Measurements from ENCODE around the gene ZSWIM6. TPM values are rescaled to one million over a fixed set of nuclear protein-coding genes. Genes with fewer than 3 reads are reported as not detected.

ZSWIM6 gene
- 1 to 10 TPM; 7.8 to 9.8 TPM for total RNA-seq

DNA sequence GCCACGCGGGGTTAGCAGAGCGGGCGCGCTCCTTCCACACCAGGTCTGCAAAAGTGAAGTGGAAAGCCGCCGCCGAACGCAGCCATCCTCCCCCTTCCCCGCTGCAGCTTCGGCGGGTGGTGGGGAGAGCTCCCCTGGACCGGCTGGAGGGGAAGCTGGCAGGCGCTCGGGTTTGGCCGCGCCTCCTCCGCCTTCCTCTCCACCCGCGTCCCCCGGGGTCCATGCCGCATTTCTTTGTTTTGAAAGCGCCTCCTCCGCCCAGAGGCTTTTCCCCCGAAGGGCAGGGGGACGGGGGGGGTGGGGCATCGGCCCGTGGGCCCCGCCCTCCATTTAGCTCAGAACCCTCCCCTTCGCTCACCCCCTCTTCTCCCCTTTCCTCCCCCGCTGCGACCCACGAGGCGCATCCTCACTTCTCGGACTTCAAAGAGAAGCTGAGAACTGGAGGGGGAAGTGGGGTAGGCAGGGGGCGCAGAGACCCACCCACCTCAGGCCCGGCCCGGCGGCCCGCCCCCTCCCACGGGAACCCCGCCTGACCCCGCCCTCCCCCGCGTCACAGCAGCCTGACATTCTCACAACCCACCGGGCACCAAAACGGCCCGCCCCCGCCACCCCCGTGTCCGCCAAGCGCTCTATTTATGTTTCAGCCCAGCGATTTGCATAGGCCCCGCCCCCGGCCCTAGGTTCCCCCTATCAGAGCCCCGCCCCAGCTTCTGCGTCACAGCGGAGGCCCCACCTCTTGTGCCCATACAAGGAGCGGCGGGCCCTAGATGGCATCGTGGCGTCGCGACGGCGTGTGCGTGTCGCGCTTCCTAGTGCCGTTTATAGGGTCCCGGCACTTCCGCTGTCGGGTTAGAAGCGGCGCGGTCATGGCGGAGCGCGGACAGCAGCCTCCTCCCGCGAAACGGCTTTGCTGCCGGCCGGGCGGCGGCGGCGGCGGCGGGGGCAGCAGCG, at the start of gene ZSWIM6:
ZSWIM6 (plus strand) TSS at position 852 of the 951 bp plus-strand sequence; CDS start at position 867, 15 bp downstream.
- Mint-ChIP-seq H3K27me3 (peaks cover 18 to 26% of the 10 kb centered on the region in 2 donors), H3K4me1 (ENCODE audit: low read depth in 2 of 2) (peaks cover 45 to 46% of the 10 kb centered on the region in 2 donors), H3K9me3 (peaks cover 2% of the 10 kb centered on the region), H3K4me3 (peak within 1 kb of the TSS; percentile 93), H3K27ac (peak within 1 kb of the TSS; percentile 83 to 89), H3K36me3 (peaks cover 4% of the 10 kb centered on the region)
- peak; percentile 92 to 95 for ATAC-seq
- DNase-seq (ENCODE audit: low spot score): peak; percentile 98

DNA sequence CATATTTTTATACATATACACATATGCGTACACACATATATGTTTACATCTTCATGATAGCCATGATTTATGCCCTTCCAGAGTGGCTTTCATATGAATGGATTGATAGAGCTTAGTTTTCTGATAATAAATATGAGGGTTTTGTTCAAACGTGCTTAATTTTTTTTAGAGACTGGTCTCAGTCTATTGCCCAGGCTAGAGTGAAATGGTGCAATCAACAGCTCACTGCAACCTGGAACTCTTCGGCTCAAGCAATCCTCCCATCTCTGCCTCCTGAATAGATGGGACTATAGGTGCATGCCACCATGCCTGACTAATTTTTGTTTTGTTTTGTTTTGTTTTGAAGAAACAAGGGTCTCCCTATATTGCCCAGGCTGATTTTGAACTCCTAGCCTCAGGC, 48.6 kb upstream of the ZSWIM6 start:
- Mint-ChIP-seq H3K36me3 (no peaks in the 10 kb centered on the region), H3K27ac (no peak overlapping the region), H3K4me3 (no peak overlapping the region), H3K4me1 (ENCODE audit: low read depth in 2 of 2) (no peaks in the 10 kb centered on the region), H3K27me3 (no peaks in the 10 kb centered on the region), H3K9me3 (no peaks in the 10 kb centered on the region)
- DNase-seq (ENCODE audit: low spot score): no peak
- ATAC-seq: peak in 1 of 2 donors; percentile 21

DNA sequence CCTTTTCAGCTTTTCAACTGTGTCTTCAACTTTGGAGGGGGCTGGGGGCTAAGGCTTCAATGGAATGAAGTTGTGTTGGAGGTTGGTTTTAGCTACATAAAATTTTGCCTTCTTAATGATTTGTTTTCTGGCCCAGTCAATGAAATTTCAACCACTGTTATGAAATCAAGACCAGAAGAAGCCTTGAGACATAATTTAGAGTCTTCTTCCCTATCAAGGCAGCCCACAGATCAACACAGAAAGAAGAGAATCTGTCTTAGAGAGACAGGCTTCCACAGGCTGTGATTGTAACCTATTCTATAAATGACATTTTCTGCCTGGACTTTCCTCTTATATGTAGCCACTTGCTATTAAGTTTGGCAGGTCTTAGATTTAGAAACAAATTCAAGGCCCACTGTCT, 46.5 kb upstream of the ZSWIM6 start:
- no peak overlapping the region for H3K27ac Mint-ChIP-seq
- no peaks in the 10 kb centered on the region for H3K27me3 Mint-ChIP-seq

DNA sequence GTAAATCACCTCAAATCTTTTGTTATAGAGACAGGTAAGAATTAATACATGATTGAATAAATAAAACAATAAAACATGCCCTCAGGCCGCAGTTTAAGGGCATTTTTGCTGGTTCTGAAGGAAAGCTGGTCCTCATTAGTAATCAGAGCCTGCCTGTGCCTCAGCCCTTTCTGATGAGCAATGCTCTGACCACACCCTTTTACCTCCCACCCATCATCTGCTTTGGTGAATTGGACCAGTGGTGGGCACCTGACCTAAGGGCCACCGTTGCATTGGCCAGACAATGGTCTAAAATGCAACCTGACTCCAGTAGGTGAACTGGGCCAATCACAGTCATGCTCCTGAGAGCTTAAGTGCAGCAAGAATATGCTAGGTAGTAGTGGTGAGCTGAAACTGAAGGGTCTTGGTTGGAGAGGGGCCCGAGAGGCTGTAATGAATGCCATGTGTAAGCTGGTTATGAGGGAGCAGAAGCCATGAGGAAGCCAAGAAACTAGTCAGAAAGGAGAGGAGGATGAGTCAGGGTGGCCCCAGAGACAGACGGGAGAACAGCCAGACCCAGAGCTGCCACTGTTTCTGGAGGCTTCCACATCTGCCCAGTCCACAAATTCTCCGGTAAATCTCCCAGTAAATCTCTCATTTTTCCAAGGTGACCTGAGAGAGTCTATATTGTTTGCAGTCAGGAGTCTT, 45.5 kb upstream of the ZSWIM6 start:
- ATAC-seq (no peak), DNase-seq (ENCODE audit: low spot score) (no peak)
- H3K4me1 Mint-ChIP-seq (ENCODE audit: low read depth in 2 of 2): peaks cover 0 to 5% of the 10 kb centered on the region in 2 donors
- H3K27ac Mint-ChIP-seq: no peak overlapping the region
- no peaks in the 10 kb centered on the region for H3K27me3 Mint-ChIP-seq
- H3K4me3 Mint-ChIP-seq: no peak overlapping the region
- no peaks in the 10 kb centered on the region for H3K36me3 Mint-ChIP-seq
- no peaks in the 10 kb centered on the region for H3K9me3 Mint-ChIP-seq

More for the DNA sequence above, 46.5 kb upstream of the ZSWIM6 start:
- Mint-ChIP-seq H3K36me3 (no peaks in the 10 kb centered on the region), H3K4me1 (ENCODE audit: low read depth in 2 of 2) (no peaks in the 10 kb centered on the region), H3K4me3 (no peak overlapping the region), H3K9me3 (no peaks in the 10 kb centered on the region)
- ATAC-seq (no peak), DNase-seq (ENCODE audit: low spot score) (no peak)

DNA sequence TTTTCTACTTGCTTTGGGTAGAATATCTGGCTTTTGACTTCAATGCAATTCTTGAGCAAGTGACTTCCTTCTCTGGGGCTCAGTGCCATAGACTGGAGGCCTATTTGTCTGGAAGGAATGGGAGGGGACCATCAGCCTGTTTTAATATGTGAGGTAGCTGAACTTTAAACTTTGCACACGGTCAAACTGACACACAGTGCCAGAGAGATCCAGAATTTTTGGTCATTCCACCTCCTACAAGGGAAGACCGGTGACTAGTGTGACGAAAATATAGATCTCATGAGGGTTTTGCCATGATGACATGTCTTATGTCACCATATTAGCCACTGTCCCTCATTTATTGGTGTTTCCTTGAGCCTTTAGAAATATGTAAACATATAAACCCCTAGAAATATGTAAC, 44.6 kb upstream of the ZSWIM6 start:
- H3K36me3 Mint-ChIP-seq: no peaks in the 10 kb centered on the region
- DNase-seq (ENCODE audit: low spot score) (no peak), ATAC-seq (no peak)
- peaks cover 0 to 5% of the 10 kb centered on the region in 2 donors for H3K4me1 Mint-ChIP-seq (ENCODE audit: low read depth in 2 of 2)
- no peak overlapping the region for H3K4me3 Mint-ChIP-seq
- H3K27ac Mint-ChIP-seq: no peak overlapping the region
- H3K27me3 Mint-ChIP-seq: peaks cover 0 to 2% of the 10 kb centered on the region in 2 donors
- H3K9me3 Mint-ChIP-seq: no peaks in the 10 kb centered on the region

DNA sequence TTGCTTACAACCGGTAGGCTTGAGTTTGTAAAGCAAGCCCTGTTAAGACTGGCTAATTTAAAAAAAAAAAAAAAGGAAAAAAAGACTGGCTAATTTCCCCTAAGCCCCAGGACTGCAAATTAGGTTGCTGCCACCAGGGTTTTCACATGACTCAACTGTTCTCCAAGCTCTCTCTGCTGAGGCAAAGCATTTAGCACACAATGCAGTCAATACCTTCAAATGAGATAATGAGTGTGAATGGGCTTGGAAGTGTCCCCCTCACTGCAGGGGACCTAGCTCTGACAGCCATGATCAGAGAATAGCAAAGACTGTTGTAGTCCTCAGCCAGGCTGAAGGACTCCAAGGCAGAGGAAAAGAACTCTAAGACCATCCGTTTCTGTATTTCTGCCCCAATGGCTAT, 42.8 kb upstream of the ZSWIM6 start:
- H3K4me1 Mint-ChIP-seq (ENCODE audit: low read depth in 2 of 2): peaks cover 0 to 5% of the 10 kb centered on the region in 2 donors
- H3K4me3 Mint-ChIP-seq: no peak overlapping the region
- no peaks in the 10 kb centered on the region for H3K36me3 Mint-ChIP-seq
- peaks cover 0 to 2% of the 10 kb centered on the region in 2 donors for H3K27me3 Mint-ChIP-seq
- DNase-seq (ENCODE audit: low spot score) (no peak), ATAC-seq (no peak)
- H3K27ac Mint-ChIP-seq: no peak overlapping the region
- no peaks in the 10 kb centered on the region for H3K9me3 Mint-ChIP-seq

DNA sequence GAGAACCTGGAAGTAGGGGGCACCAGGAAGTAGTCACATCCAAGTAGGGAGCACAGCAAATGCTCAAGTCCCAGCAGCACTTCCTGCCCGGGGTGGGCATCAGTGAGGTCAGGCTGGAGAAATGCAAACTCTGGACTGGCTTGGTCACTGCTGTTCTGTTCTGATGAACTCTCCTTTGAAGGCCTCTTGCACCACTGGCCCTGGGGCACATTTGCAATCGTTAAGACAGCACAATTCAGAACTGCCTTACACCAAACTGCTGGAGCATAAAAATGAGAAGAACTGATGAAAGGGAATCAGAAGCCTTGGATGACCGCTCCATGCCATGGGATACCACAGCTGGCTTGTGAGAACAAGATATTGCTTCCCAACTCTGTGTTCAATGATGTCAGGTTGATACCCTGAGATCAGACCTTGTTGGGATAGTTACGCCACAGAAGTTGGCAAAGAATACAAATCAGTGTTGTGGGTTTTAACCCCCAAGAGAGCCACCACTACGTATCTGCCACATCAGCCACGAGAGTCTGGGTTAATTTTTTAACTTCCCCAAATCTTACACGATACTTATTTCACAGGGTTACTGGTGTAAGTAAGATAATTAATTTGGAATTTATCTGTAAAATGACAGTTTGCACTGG, 42.3 kb upstream of the ZSWIM6 start:
- DNase-seq (ENCODE audit: low spot score) (no peak), ATAC-seq (peak; percentile 8 to 9)
- no peaks in the 10 kb centered on the region for H3K36me3 Mint-ChIP-seq
- H3K27me3 Mint-ChIP-seq: peaks cover 0 to 4% of the 10 kb centered on the region in 2 donors
- H3K27ac Mint-ChIP-seq: no peak overlapping the region
- H3K4me1 Mint-ChIP-seq (ENCODE audit: low read depth in 2 of 2): peaks cover 0 to 5% of the 10 kb centered on the region in 2 donors
- no peak overlapping the region for H3K4me3 Mint-ChIP-seq
- no peaks in the 10 kb centered on the region for H3K9me3 Mint-ChIP-seq

DNA sequence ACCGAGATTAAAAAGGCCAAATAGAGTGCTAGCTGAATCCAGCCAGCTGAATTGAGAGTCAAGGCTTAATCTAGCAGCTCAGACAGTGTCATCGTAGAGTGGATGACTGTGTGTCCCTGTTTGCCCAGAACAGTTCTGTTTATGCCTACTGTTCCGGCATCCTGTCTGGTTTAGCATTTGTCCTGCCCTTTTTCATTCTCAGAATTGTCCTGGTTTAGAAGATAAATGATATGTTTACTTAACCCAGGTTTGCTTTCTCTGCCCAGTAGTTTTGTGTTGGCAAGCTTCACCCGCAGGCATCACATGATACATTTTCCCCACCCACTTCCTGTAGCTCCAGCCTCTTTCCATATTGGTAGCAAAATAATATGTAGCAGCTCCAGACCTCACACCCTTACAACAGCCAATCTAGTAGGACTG, 41.3 kb upstream of the ZSWIM6 start:
- DNase-seq (ENCODE audit: low spot score): no peak
- H3K27me3 Mint-ChIP-seq: peaks cover 0 to 6% of the 10 kb centered on the region in 2 donors
- H3K9me3 Mint-ChIP-seq: no peaks in the 10 kb centered on the region
- no peak overlapping the region for H3K4me3 Mint-ChIP-seq
- H3K27ac Mint-ChIP-seq: no peak overlapping the region
- peaks cover 0 to 5% of the 10 kb centered on the region in 2 donors for H3K4me1 Mint-ChIP-seq (ENCODE audit: low read depth in 2 of 2)
- no peak for ATAC-seq
- no peaks in the 10 kb centered on the region for H3K36me3 Mint-ChIP-seq

DNA sequence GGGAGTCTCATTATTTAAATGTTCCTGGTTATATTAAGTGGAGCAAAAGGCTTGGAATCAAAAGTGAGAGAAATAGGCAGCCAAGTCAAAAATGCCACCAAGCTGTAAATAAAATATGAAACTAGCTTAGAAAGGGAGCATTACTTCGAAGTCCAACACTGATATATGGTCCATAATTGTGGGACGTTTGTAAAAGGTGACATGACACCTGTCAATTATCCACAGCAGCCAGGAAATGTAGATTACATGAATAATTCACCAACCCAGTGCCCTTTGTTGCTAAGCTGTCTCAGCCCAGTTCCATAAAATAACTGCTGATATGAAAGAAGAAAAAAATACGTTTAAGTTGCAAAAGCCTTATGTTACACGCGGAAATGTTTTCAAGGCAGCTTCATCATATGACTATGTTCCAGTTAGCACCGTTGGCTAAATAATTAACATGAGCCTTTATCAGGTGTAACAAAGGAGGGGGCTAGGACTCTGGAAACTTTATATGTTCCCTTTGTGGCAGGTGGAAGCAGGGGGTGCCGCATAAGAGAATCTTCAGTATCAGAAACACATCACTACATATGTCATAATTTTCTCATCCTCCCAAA, 39.9 kb upstream of the ZSWIM6 start:
- Mint-ChIP-seq H3K4me1 (ENCODE audit: low read depth in 2 of 2) (peaks cover 0 to 5% of the 10 kb centered on the region in 2 donors), H3K27me3 (peaks cover 0 to 6% of the 10 kb centered on the region in 2 donors)

DNA sequence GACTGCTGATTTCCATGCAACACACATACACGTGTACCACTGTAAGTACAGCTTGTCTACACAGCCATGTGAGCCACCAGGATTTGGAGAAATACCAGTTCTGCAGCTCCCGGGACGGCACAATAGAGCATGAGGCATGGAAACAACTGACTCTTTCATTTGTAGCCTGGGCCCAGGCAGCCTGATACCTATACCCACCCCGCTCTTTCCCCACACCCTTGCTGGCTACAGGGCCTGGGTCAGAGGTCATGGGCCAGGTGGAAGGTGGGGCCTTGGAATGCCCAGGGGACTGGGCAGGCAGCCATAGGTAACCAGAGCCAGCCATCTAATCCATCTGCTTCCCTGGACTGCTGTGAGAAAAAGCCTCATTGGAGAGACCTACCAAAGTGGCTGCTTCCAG, 39.0 kb upstream of the ZSWIM6 start:
- peak; percentile 38 for ATAC-seq
- H3K36me3 Mint-ChIP-seq: no peaks in the 10 kb centered on the region
- no peak overlapping the region for H3K4me3 Mint-ChIP-seq
- peaks cover 0 to 5% of the 10 kb centered on the region in 2 donors for H3K4me1 Mint-ChIP-seq (ENCODE audit: low read depth in 2 of 2)
- no peak overlapping the region for H3K27ac Mint-ChIP-seq
- no peaks in the 10 kb centered on the region for H3K9me3 Mint-ChIP-seq
- no peak for DNase-seq (ENCODE audit: low spot score)
- H3K27me3 Mint-ChIP-seq: peaks cover 0 to 6% of the 10 kb centered on the region in 2 donors

More for the DNA sequence above, 39.9 kb upstream of the ZSWIM6 start:
- Mint-ChIP-seq H3K9me3 (no peaks in the 10 kb centered on the region), H3K4me3 (no peak overlapping the region), H3K27ac (no peak overlapping the region), H3K36me3 (no peaks in the 10 kb centered on the region)
- ATAC-seq (no peak), DNase-seq (ENCODE audit: low spot score) (no peak)

DNA sequence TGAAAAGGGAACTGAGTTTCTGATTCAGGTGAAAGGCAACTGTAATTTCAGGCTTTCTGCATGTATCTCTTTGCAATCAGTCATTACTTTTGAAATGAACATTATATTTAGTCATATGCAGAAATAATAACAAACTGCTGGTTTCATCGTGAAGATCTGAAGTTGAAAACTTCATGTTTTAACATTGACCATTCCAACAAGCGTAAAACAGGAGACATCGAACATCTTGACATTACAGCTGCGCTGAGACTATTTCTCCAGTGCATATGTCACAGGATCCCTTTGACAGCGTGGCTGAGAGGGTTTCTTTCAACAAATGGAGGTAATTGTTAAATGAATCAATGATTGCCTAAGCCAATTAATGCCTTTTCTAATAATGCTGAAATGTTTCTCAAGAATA, 38.2 kb upstream of the ZSWIM6 start:
- peaks cover 0 to 6% of the 10 kb centered on the region in 2 donors for H3K27me3 Mint-ChIP-seq

DNA sequence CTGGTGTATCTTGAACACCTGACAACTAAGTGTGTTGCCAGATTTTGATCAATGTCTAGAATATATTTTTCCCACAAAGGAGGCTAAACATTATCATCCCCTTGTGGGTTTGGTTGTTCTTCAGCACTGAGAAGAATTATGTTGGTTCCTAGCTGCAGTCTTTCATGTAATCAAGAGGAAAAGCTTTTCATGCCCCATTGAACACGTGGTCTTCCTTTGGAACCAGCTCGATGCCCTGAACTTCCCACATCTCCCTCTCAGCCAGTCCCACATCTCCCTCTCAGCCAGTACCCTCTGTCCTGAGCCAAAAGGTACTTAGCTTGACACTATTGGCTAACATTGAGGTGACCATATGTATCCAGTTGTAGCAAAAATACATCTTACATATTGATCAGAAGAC, 36.7 kb upstream of the ZSWIM6 start:
- ATAC-seq (no peak), DNase-seq (ENCODE audit: low spot score) (no peak)
- Mint-ChIP-seq H3K4me3 (no peak overlapping the region), H3K4me1 (ENCODE audit: low read depth in 2 of 2) (peaks cover 0 to 5% of the 10 kb centered on the region in 2 donors), H3K27ac (no peak overlapping the region), H3K27me3 (peaks cover 0 to 6% of the 10 kb centered on the region in 2 donors), H3K9me3 (no peaks in the 10 kb centered on the region), H3K36me3 (no peaks in the 10 kb centered on the region)

More for the DNA sequence above, 38.2 kb upstream of the ZSWIM6 start:
- H3K4me3 Mint-ChIP-seq: no peak overlapping the region
- no peaks in the 10 kb centered on the region for H3K9me3 Mint-ChIP-seq
- no peak overlapping the region for H3K27ac Mint-ChIP-seq
- H3K36me3 Mint-ChIP-seq: no peaks in the 10 kb centered on the region
- DNase-seq (ENCODE audit: low spot score) (no peak), ATAC-seq (no peak)
- peaks cover 0 to 5% of the 10 kb centered on the region in 2 donors for H3K4me1 Mint-ChIP-seq (ENCODE audit: low read depth in 2 of 2)

DNA sequence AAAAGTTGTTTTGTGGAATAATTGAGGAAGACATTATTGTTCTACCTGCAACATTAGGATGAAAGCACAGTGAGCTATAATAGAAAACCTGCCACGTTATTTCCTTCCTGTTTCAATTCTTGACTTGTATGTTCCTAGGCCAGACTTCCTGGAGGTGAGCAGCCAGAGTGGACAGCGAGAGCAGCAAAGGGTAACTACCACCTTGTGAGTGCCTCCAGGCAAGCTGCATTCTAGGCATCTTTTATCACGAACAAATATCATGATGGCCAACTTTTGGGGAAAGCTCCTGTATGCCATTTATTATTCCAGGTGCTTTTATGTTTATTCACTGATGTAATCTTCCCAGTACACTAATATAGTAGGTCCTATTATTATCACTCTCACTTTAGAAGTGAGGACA, 34.0 kb upstream of the ZSWIM6 start:
- Mint-ChIP-seq H3K27ac (no peak overlapping the region), H3K36me3 (no peaks in the 10 kb centered on the region), H3K9me3 (no peaks in the 10 kb centered on the region), H3K27me3 (peaks cover 0 to 4% of the 10 kb centered on the region in 2 donors), H3K4me1 (ENCODE audit: low read depth in 2 of 2) (no peaks in the 10 kb centered on the region), H3K4me3 (no peak overlapping the region)
- DNase-seq (ENCODE audit: low spot score): no peak
- no peak for ATAC-seq
